ENCODE data around the gene ARRB2.

ARRB2 gene

GRCh38 chr17:4769628-4770027 is 59.2 kb downstream of the ARRB2 start:
- Histone ChIP-seq H3K27ac (ENCODE audit: low read length) (no peak overlapping the region), H3K36me3 (ENCODE audit: control insufficient read depth, low read depth, low read length) (no peaks in the 10 kb centered on the region), H3K9ac (ENCODE audit: low read length) (no peak overlapping the region), H3K27me3 (ENCODE audit: control insufficient read depth, insufficient read depth, low read length) (no peaks in the 10 kb centered on the region), H3K4me3 (ENCODE audit: low read length) (no peak overlapping the region), H3K4me1 (ENCODE audit: control insufficient read depth, low read depth, low read length) (no peaks in the 10 kb centered on the region), H3K9me3 (ENCODE audit: control insufficient read depth, low read depth, low read length) (no peaks in the 10 kb centered on the region)

Measured in iPS-18a (cell line).